ENCODE data around the gene SMIM43.
A peak's percentile ranks its signal among the peaks of the same experiment; 100 is the strongest.
"Not testable (repeated sequence)": the region's sequence is repeated elsewhere in the genome, so short reads cannot be mapped to it uniquely, and the experiment has no call there.

SMIM43 gene

GRCh38 chr4:121733942-121734341 lies 31.0 kb downstream of the SMIM43 start:
- DNase-seq = no peak

GRCh38 chr4:121729753-121730152 lies 35.2 kb downstream of the SMIM43 start:
- DNase-seq = not testable (repeated sequence)

- DNase-seq = no peak
Observed at GRCh38 chr4:121728798-121729226, 36.2 kb downstream of the SMIM43 start.

GRCh38 chr4:121728066-121728465 lies 36.9 kb downstream of the SMIM43 start:
- no peak for DNase-seq

GRCh38 chr4:121726642-121727268 lies 38.2 kb downstream of the SMIM43 start:
- DNase-seq = peak; percentile 11

GRCh38 chr4:121724671-121725070 lies 40.3 kb downstream of the SMIM43 start:
- no peak for DNase-seq

- no peak for DNase-seq
Observed at GRCh38 chr4:121721700-121722099, 43.3 kb downstream of the SMIM43 start.

- no peak for DNase-seq
Observed at GRCh38 chr4:121720109-121720508, 44.9 kb downstream of the SMIM43 start.

- DNase-seq = no peak
Observed at GRCh38 chr4:121717680-121718237, 47.2 kb downstream of the SMIM43 start.

- no peak for DNase-seq
Observed at GRCh38 chr4:121714548-121714947, 50.4 kb downstream of the SMIM43 start.

GRCh38 chr4:121712783-121713182 lies 52.2 kb downstream of the SMIM43 start:
- no peak for DNase-seq

- DNase-seq = no peak
Observed at GRCh38 chr4:121712001-121712651, 52.8 kb downstream of the SMIM43 start.

- peak; percentile 34 for DNase-seq
Observed at GRCh38 chr4:121711263-121712000, 53.5 kb downstream of the SMIM43 start.

- DNase-seq = no peak
Observed at GRCh38 chr4:121709766-121710405, 55.1 kb downstream of the SMIM43 start.
